ENCODE measurements around the gene BHLHA9.
"Not testable (repeated sequence)": the region's sequence is repeated elsewhere in the genome, so short reads cannot be mapped to it uniquely, and the experiment has no call there.

The BHLHA9 gene

GRCh38 chr17:1270210-1271029 is at the start of gene BHLHA9:
TSS of gene BHLHA9 (plus strand) at chr17:1270444. CDS start at chr17:1270564, 120 bp downstream.
- no peak for DNase-seq

GRCh38 chr17:1221209-1221608 is 49.0 kb upstream of the BHLHA9 start:
- DNase-seq: no peak

GRCh38 chr17:1222321-1222720 is 47.9 kb upstream of the BHLHA9 start:
- DNase-seq: no peak

- DNase-seq: no peak
Observed at GRCh38 chr17:1223662-1224061, 46.6 kb upstream of the BHLHA9 start.

- DNase-seq: no peak
Observed at GRCh38 chr17:1224330-1224729, 45.9 kb upstream of the BHLHA9 start.

GRCh38 chr17:1226308-1226707 is 43.9 kb upstream of the BHLHA9 start:
- DNase-seq: no peak

- no peak for DNase-seq
Observed at GRCh38 chr17:1227365-1227764, 42.9 kb upstream of the BHLHA9 start.

- peak; percentile 32 for DNase-seq
Observed at GRCh38 chr17:1227917-1228780, 42.1 kb upstream of the BHLHA9 start.

- DNase-seq: no peak
Observed at GRCh38 chr17:1228781-1229348, 41.4 kb upstream of the BHLHA9 start.

- DNase-seq: peak; percentile 59
Observed at GRCh38 chr17:1229349-1229899, 40.8 kb upstream of the BHLHA9 start.

GRCh38 chr17:1229900-1230501 is 40.2 kb upstream of the BHLHA9 start:
- DNase-seq: no peak

- DNase-seq: no peak
Observed at GRCh38 chr17:1231456-1231855, 38.8 kb upstream of the BHLHA9 start.

- no peak for DNase-seq
Observed at GRCh38 chr17:1232331-1232730, 37.9 kb upstream of the BHLHA9 start.

GRCh38 chr17:1232786-1233185 is 37.5 kb upstream of the BHLHA9 start:
- DNase-seq: no peak

GRCh38 chr17:1234455-1234854 is 35.8 kb upstream of the BHLHA9 start:
- DNase-seq: no peak

GRCh38 chr17:1237471-1237870 is 32.8 kb upstream of the BHLHA9 start:
- no peak for DNase-seq

- DNase-seq: no peak
Observed at GRCh38 chr17:1239210-1239609, 31.0 kb upstream of the BHLHA9 start.

GRCh38 chr17:1240426-1240825 is 29.8 kb upstream of the BHLHA9 start:
- not testable (repeated sequence) for DNase-seq

GRCh38 chr17:1241929-1242328 is 28.3 kb upstream of the BHLHA9 start:
- DNase-seq: no peak

- no peak for DNase-seq
Observed at GRCh38 chr17:1244606-1245012, 25.6 kb upstream of the BHLHA9 start.

- DNase-seq: no peak
Observed at GRCh38 chr17:1251866-1252608, 18.2 kb upstream of the BHLHA9 start.

- DNase-seq: no peak
Observed at GRCh38 chr17:1255041-1255440, 15.2 kb upstream of the BHLHA9 start.
